Measurements from ENCODE around the gene SLC16A7. TPM values are rescaled to one million over a fixed set of nuclear protein-coding genes. Genes with fewer than 3 reads are reported as not detected.

The SLC16A7 gene
- total and polyA plus RNA-seq, 2 of the 8 experiments (the other 6 are each of a cell fraction or from before 2014, with no cell fraction given) = 0.74 to 4.3 TPM

GRCh38 chr12:59768031-59768430, 172.2 kb downstream of the SLC16A7 start:
- Histone ChIP-seq H2BK20ac (ENCODE audit: low read length) (no peak overlapping the region), H3K27me3 (replicated peaks in 1 of 4; ENCODE audit: control insufficient read depth in 3 of 4, extremely low read depth in 1 of 4, insufficient read depth in 3 of 4, low read length in 3 of 4) (no peaks in the 10 kb centered on the region), H2BK15ac (ENCODE audit: low read length) (no peak overlapping the region), H3K79me1 (ENCODE audit: low read depth, low read length) (no peaks in the 10 kb centered on the region), H4K8ac (ENCODE audit: extremely low read depth, insufficient read depth, low read length) (no peak overlapping the region), H3K27ac (ENCODE audit: low read depth, low read length) (no peak overlapping the region), H3K18ac (ENCODE audit: extremely low read depth, low read length) (no peak overlapping the region), H3K23ac (ENCODE audit: insufficient read length) (no peak overlapping the region), H3K14ac (ENCODE audit: insufficient read length) (no peak overlapping the region), H4K5ac (ENCODE audit: insufficient read length, low read depth, low read length) (no peak overlapping the region), H4K91ac (replicated peaks; ENCODE audit: insufficient read length, low read length) (no peak overlapping the region), H2BK12ac (ENCODE audit: low read depth, low read length) (no peak overlapping the region), H3K4me1 (replicated peaks in 1 of 4; ENCODE audit: control insufficient read depth in 3 of 4, insufficient read depth in 4 of 4, low read length in 3 of 4) (no peaks in the 10 kb centered on the region), H3K9ac (replicated peaks in 1 of 4; ENCODE audit: extremely low read depth in 1 of 4, low read depth in 3 of 4, low read length in 3 of 4) (no peak overlapping the region), H2BK120ac (replicated peaks; ENCODE audit: low read depth, low read length) (no peak overlapping the region), H2AK5ac (ENCODE audit: low read depth, low read length) (no peak overlapping the region), H2BK5ac (ENCODE audit: low read depth, low read length) (no peak overlapping the region), H4K20me1 (replicated peaks in 1 of 2; ENCODE audit: control insufficient read depth in 1 of 2, insufficient read depth in 2 of 2, low read length in 2 of 2) (no peaks in the 10 kb centered on the region), H3K4ac (replicated peaks; ENCODE audit: insufficient read length, low read depth, low read length) (no peak overlapping the region), H3K56ac (replicated peaks; ENCODE audit: insufficient read length, low read depth, low read length) (no peak overlapping the region), H3K4me3 (ENCODE audit: extremely low read depth in 1 of 4, insufficient read depth in 2 of 4, low read depth in 3 of 4, low read length in 4 of 4) (no peak overlapping the region), H3K9me3 (ENCODE audit: insufficient read depth in 2 of 2, low read depth in 1 of 2, low read length in 1 of 2) (no peaks in the 10 kb centered on the region), H3K79me2 (ENCODE audit: control insufficient read depth in 1 of 2, insufficient read depth in 2 of 2, low read length in 2 of 2) (no peaks in the 10 kb centered on the region), H3K4me2 (ENCODE audit: insufficient read depth in 1 of 2, low read depth in 2 of 2, low read length in 2 of 2) (no peak overlapping the region), H2AFZ (ENCODE audit: low read length) (no peak overlapping the region), H3K36me3 (ENCODE audit: control insufficient read depth in 2 of 4, insufficient read depth in 4 of 4, low read length in 3 of 4) (no peaks in the 10 kb centered on the region), H3K23me2 (ENCODE audit: low read depth, low read length) (no peaks in the 10 kb centered on the region)
- ChIA-PET CTCF (ENCODE audit: partially characterized antibody) (no interaction called here), POLR2A (ENCODE audit: partially characterized antibody) (no interaction called here)
- 67% methylated on average over 3 of the region's 3 CpGs; no CpG with 5 or more reads in 1 of the 2 experiments for whole genome bisulfite sequencing, 2 experiments (ENCODE audit: extremely low coverage in 1 of 2, insufficient coverage in 1 of 2, insufficient read length in 1 of 2, insufficient replicate concordance in 2 of 2, low coverage in 1 of 2, low lambda C conversion rate in 2 of 2, missing lambda C conversion rate in 1 of 2)
- TF ChIP-seq HDAC6 (IDR thresholded peaks at IDR 0.05; ENCODE audit: low read depth, low read length) (no peak), CBX8 (IDR thresholded peaks at IDR 0.05; ENCODE audit: borderline replicate concordance, low read depth, low read length) (no peak)
- no peak for DNase-seq (ENCODE audit: low read depth in 1 of 2, low spot score in 2 of 2)
- FAIRE-seq = no peak

Measured in H1 (cell line).